ENCODE results near the gene RAMAC. TPM values are rescaled to one million over a fixed set of nuclear protein-coding genes. Genes with fewer than 3 reads are reported as not detected.

RAMAC gene
- total and polyA plus RNA-seq, 2 of the 8 experiments (the other 6 are each of a cell fraction or from before 2014, with no cell fraction given): 20.7 to 32.9 TPM

DNA sequence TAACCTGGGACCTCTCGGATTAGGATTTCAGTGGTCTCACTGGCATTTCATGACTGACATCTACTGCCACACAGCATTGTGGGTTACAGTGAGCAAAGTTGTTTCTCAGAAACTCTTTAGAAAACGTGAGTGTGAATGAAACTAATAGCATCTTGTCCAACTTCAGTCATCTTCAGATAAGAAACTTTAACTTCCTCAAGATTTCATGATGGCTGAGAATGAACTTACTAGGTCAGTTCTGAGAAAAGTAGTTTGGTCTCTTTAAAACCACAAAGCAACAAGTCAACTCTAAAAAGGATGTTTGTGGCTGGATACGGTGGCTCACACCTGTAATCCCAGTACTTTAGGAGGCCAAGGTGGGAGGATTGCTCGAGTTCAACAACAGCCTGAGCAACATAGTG, 19.3 kb upstream of the RAMAC start (continued):
- TF ChIP-seq, protein P1, sequence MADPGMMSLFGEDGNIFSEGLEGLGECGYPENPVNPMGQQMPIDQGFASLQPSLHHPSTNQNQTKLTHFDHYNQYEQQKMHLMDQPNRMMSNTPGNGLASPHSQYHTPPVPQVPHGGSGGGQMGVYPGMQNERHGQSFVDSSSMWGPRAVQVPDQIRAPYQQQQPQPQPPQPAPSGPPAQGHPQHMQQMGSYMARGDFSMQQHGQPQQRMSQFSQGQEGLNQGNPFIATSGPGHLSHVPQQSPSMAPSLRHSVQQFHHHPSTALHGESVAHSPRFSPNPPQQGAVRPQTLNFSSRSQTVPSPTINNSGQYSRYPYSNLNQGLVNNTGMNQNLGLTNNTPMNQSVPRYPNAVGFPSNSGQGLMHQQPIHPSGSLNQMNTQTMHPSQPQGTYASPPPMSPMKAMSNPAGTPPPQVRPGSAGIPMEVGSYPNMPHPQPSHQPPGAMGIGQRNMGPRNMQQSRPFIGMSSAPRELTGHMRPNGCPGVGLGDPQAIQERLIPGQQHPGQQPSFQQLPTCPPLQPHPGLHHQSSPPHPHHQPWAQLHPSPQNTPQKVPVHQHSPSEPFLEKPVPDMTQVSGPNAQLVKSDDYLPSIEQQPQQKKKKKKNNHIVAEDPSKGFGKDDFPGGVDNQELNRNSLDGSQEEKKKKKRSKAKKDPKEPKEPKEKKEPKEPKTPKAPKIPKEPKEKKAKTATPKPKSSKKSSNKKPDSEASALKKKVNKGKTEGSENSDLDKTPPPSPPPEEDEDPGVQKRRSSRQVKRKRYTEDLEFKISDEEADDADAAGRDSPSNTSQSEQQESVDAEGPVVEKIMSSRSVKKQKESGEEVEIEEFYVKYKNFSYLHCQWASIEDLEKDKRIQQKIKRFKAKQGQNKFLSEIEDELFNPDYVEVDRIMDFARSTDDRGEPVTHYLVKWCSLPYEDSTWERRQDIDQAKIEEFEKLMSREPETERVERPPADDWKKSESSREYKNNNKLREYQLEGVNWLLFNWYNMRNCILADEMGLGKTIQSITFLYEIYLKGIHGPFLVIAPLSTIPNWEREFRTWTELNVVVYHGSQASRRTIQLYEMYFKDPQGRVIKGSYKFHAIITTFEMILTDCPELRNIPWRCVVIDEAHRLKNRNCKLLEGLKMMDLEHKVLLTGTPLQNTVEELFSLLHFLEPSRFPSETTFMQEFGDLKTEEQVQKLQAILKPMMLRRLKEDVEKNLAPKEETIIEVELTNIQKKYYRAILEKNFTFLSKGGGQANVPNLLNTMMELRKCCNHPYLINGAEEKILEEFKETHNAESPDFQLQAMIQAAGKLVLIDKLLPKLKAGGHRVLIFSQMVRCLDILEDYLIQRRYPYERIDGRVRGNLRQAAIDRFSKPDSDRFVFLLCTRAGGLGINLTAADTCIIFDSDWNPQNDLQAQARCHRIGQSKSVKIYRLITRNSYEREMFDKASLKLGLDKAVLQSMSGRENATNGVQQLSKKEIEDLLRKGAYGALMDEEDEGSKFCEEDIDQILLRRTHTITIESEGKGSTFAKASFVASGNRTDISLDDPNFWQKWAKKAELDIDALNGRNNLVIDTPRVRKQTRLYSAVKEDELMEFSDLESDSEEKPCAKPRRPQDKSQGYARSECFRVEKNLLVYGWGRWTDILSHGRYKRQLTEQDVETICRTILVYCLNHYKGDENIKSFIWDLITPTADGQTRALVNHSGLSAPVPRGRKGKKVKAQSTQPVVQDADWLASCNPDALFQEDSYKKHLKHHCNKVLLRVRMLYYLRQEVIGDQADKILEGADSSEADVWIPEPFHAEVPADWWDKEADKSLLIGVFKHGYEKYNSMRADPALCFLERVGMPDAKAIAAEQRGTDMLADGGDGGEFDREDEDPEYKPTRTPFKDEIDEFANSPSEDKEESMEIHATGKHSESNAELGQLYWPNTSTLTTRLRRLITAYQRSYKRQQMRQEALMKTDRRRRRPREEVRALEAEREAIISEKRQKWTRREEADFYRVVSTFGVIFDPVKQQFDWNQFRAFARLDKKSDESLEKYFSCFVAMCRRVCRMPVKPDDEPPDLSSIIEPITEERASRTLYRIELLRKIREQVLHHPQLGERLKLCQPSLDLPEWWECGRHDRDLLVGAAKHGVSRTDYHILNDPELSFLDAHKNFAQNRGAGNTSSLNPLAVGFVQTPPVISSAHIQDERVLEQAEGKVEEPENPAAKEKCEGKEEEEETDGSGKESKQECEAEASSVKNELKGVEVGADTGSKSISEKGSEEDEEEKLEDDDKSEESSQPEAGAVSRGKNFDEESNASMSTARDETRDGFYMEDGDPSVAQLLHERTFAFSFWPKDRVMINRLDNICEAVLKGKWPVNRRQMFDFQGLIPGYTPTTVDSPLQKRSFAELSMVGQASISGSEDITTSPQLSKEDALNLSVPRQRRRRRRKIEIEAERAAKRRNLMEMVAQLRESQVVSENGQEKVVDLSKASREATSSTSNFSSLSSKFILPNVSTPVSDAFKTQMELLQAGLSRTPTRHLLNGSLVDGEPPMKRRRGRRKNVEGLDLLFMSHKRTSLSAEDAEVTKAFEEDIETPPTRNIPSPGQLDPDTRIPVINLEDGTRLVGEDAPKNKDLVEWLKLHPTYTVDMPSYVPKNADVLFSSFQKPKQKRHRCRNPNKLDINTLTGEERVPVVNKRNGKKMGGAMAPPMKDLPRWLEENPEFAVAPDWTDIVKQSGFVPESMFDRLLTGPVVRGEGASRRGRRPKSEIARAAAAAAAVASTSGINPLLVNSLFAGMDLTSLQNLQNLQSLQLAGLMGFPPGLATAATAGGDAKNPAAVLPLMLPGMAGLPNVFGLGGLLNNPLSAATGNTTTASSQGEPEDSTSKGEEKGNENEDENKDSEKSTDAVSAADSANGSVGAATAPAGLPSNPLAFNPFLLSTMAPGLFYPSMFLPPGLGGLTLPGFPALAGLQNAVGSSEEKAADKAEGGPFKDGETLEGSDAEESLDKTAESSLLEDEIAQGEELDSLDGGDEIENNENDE (IDR thresholded peaks at IDR 0.05; ENCODE audit: insufficient replicate concordance, low read length): no peak
- TF ChIP-seq BCL11A (IDR thresholded peaks at IDR 0.05; ENCODE audit: low read depth in 2 of 2, low read length in 2 of 2): no peak
- TF ChIP-seq NRF1 (IDR thresholded peaks at IDR 0.05; ENCODE audit: low read depth, low read length): no peak
